Measurements from ENCODE around the gene AIM2.

The AIM2 gene

GRCh38 chr1:159014003-159014571 is 62.5 kb downstream of the AIM2 start:
- DNase-seq, result no peak

- no peak for DNase-seq
Measured at GRCh38 chr1:159012495-159012894, 64.1 kb downstream of the AIM2 start.

Measured in NCI-H345 (cell line).